A549 (cell line): Measurements from ENCODE around the gene MAFF. TPM values are rescaled to one million over a fixed set of nuclear protein-coding genes. Genes with fewer than 3 reads are reported as not detected.

Experiments used
- ATAC-seq, 2 experiments: fragments of 200-7000 bp in 1 of 2; fragments of >200 bp in 1 of 2; cut with Nextera tagmentation in 1 of 2; cut with Tn5 transposase in 1 of 2; 3 replicates each; pipeline versions ENCODE4 v1.8.0 to v1.9.1; 2018 to 2020; ENCODE audit warnings: mild to moderate bottlenecking in 1 of 2, moderate library complexity in 1 of 2
- CTCF ChIA-PET: fragments of 300-600 bp; sonication (Branson Sonifier 250); formaldehyde crosslinking; extraction: SDS; loops from one replicate; lab custom pipeline; 2021; ENCODE audit warnings: antibody characterized with exemption, inconsistent platforms; lab: Yijun Ruan, JAX
- POLR2A ChIA-PET: fragments of 350-600 bp; formaldehyde crosslinking; extraction: SDS; loops from one replicate; lab custom pipeline; 2021; ENCODE audit warnings: antibody characterized with exemption, inconsistent platforms; lab: Yijun Ruan, JAX
- DNase-seq, 2 experiments: peaks; one replicate each; pipeline versions ENCODE4 v3.0.0 to v3.0.0-alpha.2; 2011 to 2016; ENCODE audit warnings: low read depth in 1 of 2, low spot score in 1 of 2
- FAIRE-seq: peaks from 2 replicates; lab custom pipeline; 2011; peaks lifted over from hg19 to GRCh38; lab: Jason Lieb, UNC
- H3K27ac ChIP-seq, 2 experiments: fragments of >200 bp; sonication (Bioruptor Twin); formaldehyde crosslinking; 3 replicates each; pipeline ENCODE4 v1.5.1; 2016 to 2017
- H3K4me1 ChIP-seq: fragments of >200 bp; sonication (Bioruptor Twin); formaldehyde crosslinking; 3 replicates; pipeline ENCODE4 v1.6.1; 2016
- H3K4me2 ChIP-seq: fragments of >200 bp; sonication (Bioruptor Twin); formaldehyde crosslinking; 3 replicates; pipeline ENCODE4 v1.6.1; 2016
- H3K4me3 ChIP-seq: fragments of >200 bp; sonication (Bioruptor Twin); formaldehyde crosslinking; 3 replicates; pipeline ENCODE4 v1.5.1; 2016
- H3K9me3 ChIP-seq: fragments of >200 bp; sonication (Bioruptor Twin); formaldehyde crosslinking; 3 replicates; pipeline ENCODE4 v1.6.1; 2016
- BHLHE40 ChIP-seq: IDR thresholded peaks from 2 replicates; pipeline ENCODE4 v1.6.1; 2012; ENCODE audit warnings: low read depth, low read length, inconsistent platforms
- CBX2 ChIP-seq: fragments of 200-600 bp; sonication (generic); IDR thresholded peaks from 2 replicates; pipeline ENCODE4 v1.6.1; 2016; ENCODE audit warnings: low read depth, mild to moderate bottlenecking, borderline replicate concordance
- CBX8 ChIP-seq: fragments of 200-600 bp; sonication (generic); IDR thresholded peaks from 2 replicates; pipeline ENCODE4 v1.6.1; 2016
- CEBPB ChIP-seq, 2 experiments: fragments of >200 bp in 1 of 2; sonication (Bioruptor Twin) in 1 of 2; formaldehyde crosslinking in 1 of 2; IDR thresholded peaks; 2 replicates each; pipeline ENCODE4 v1.6.1; 2012 to 2016
- ESRRA ChIP-seq: fragments of 150-350 bp; IDR thresholded peaks from 2 replicates; pipeline ENCODE4 v1.6.1; 2014; ENCODE audit warnings: mild to moderate bottlenecking, low read length, borderline replicate concordance
- FOSB ChIP-seq: fragments of 250-450 bp; sonication (Bioruptor Pico); IDR thresholded peaks from 2 replicates; pipeline ENCODE4 v1.5.0; 2020; ENCODE audit warnings: mild to moderate bottlenecking, moderate library complexity
- FOXS1 ChIP-seq: fragments of 250-450 bp; sonication (Bioruptor Pico); IDR thresholded peaks from 2 replicates; pipeline ENCODE4 v1.5.0; 2020; ENCODE audit warnings: mild to moderate bottlenecking, moderate library complexity
- HMGXB4 ChIP-seq: fragments of 250-450 bp; sonication (Bioruptor Pico); IDR thresholded peaks from 2 replicates; pipeline ENCODE4 v1.5.0; 2021; ENCODE audit warnings: mild to moderate bottlenecking, moderate library complexity, borderline replicate concordance
- HOXB13 ChIP-seq: fragments of 250-450 bp; sonication (Bioruptor Pico); IDR thresholded peaks from 2 replicates; pipeline ENCODE4 v1.5.0; 2020; ENCODE audit warnings: low read depth, mild to moderate bottlenecking, moderate library complexity
- JUN ChIP-seq, 2 experiments: fragments of >200 bp; sonication (Bioruptor Twin); formaldehyde crosslinking; IDR thresholded peaks; 2 replicates in 1 of 2; 3 replicates in 1 of 2; pipeline ENCODE4 v1.6.1; 2016 to 2017
- KDM1A ChIP-seq: fragments of 200-600 bp; sonication (generic); IDR thresholded peaks from 2 replicates; pipeline ENCODE4 v1.6.1; 2016; ENCODE audit warnings: low read depth, mild to moderate bottlenecking
- NPAS2 ChIP-seq: fragments of 250-450 bp; sonication (Bioruptor Pico); IDR thresholded peaks from 2 replicates; pipeline ENCODE4 v1.8.0; 2022; ENCODE audit warnings: mild to moderate bottlenecking, moderate library complexity, borderline replicate concordance
- NR3C1 ChIP-seq: fragments of >200 bp; sonication (Bioruptor Twin); formaldehyde crosslinking; IDR thresholded peaks from 3 replicates; pipeline ENCODE4 v1.6.1; 2017
- RAD21 ChIP-seq, 2 experiments: fragments of >200 bp in 1 of 2; sonication (Bioruptor Twin) in 1 of 2; formaldehyde crosslinking in 1 of 2; IDR thresholded peaks in 1 of 2; conservative IDR thresholded peaks in 1 of 2; 2 replicates in 1 of 2; 3 replicates in 1 of 2; pipeline ENCODE4 v1.6.1; 2012 to 2018; ENCODE audit warnings: inconsistent platforms in 1 of 2
- RARB ChIP-seq: fragments of 250-450 bp; sonication (Bioruptor Pico); IDR thresholded peaks from 2 replicates; pipeline ENCODE4 v1.8.0; 2021; ENCODE audit warnings: mild to moderate bottlenecking, moderate library complexity
- TFCP2L1 ChIP-seq: fragments of 250-450 bp; sonication (Bioruptor Pico); IDR thresholded peaks from 2 replicates; pipeline ENCODE4 v1.5.0; 2021; ENCODE audit warnings: mild to moderate bottlenecking
- ZC3H11A ChIP-seq: fragments of 450-650 bp; IDR thresholded peaks from 2 replicates; pipeline ENCODE4 v1.6.1; 2014; ENCODE audit warnings: antibody characterized with exemption, mild to moderate bottlenecking
- WGBS: methylation state at CpG from one replicate; pipeline ENCODE4 v1.1.6; 2017; ENCODE audit errors: missing lambda C conversion rate; 5-methylcytosine and 5-hydroxymethylcytosine counted together
- polyA plus RNA-seq, 4 experiments: library from polyadenylated mRNA; depleted of rRNA in 3 of 4; stranded (reverse); fragments of >200 nt; fragmentation: RNase III in 1 of 4; extraction: RNeasy Plus Mini Kit Qiagen cat#74134 plus additional on column Dnase treatment in 1 of 4; gene quantifications; 2 replicates in 3 of 4; 3 replicates in 1 of 4; pipeline ENCODE4 v1.2.3, GENCODE V29; 2011 to 2017
- TF ChIP-seq, protein P1 (sequence below): IDR thresholded peaks from 2 replicates; pipeline ENCODE4 v1.6.1; 2012; ENCODE audit warnings: low read depth, borderline replicate concordance

The MAFF gene
- polyA plus RNA-seq, 2 of the 4 experiments (the other 2 are of a cell fraction) = 3.2 to 4.0 TPM

DNA sequence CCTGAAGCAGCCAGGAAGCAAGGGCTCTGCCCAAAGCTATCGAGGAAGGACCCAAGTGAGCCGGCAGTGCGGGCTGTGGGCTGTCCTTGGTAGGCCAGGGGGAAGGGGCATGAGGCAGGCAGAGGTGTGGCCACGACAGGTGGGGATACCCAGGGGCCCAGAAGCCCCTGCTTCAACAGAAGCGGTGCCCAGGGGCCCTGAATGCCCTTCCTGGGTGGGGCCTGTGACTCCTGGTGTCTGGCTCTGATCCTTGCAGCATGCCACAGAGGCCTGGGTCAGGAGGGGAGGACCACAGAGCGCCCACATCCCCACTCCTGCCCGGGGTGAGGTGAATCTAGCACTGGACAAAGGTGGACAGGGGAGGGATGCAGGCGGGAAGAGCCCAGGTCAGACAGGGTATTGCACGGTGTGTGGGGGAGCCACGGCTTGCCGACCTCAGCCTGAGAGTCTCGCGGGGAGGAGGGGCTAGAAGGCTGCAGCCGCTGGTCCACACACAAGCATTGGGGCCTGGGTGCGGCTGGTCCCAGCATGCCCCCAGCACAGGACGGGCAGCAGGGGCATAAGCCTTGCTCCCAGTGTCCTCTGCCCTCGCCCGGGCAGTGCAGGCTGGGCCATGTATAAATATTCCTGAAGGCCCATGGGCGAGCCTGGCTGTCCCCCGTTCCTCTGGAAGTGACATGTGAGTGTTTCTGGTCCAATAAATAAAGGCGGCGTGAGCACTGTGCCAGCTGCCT is 19.0 kb downstream of the MAFF start:
- H3K27ac ChIP-seq = peak overlapping the region; percentile 80 to 95
- H3K4me3 ChIP-seq = no peak overlapping the region
- H3K9me3 ChIP-seq = no peaks in the 10 kb centered on the region
- WGBS = 77% methylated on average over 11 of the region's 22 CpGs
- POLR2A ChIA-PET = no interaction called here
- DNase-seq (no peak), FAIRE-seq (no peak), ATAC-seq (peak in 1 of 2 experiments; percentile 2; a peak in 2 of 6 replicates)
- peaks cover 59% of the 10 kb centered on the region for H3K4me1 ChIP-seq
- CTCF ChIA-PET = interaction anchor here (1.1 to 1.5 kb wide), 2 partner anchors 8 to 118 kb away, joined by 3 to 5 read pairs; no protein-coding TSS in a partner anchor
- H3K4me2 ChIP-seq = no peak overlapping the region
- no peak for TF ChIP-seq TFCP2L1 (CRISPR knock-in tag)
- TF ChIP-seq RAD21 (conservative IDR thresholded peaks at IDR 0.05 in 1 of 2, IDR thresholded peaks at IDR 0.05 in 1 of 2) = no peak
- TF ChIP-seq HMGXB4 (CRISPR knock-in tag) = no peak
- TF ChIP-seq FOSB (CRISPR knock-in tag) = no peak
- TF ChIP-seq, protein P1, sequence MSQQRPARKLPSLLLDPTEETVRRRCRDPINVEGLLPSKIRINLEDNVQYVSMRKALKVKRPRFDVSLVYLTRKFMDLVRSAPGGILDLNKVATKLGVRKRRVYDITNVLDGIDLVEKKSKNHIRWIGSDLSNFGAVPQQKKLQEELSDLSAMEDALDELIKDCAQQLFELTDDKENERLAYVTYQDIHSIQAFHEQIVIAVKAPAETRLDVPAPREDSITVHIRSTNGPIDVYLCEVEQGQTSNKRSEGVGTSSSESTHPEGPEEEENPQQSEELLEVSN = no peak
- TF ChIP-seq NPAS2 = no peak
- no peak for TF ChIP-seq FOXS1
- no peak for TF ChIP-seq ZC3H11A
- no peak for TF ChIP-seq ESRRA
- no peak for TF ChIP-seq JUN (IDR thresholded peaks at IDR 0.05)
- no peak for TF ChIP-seq CEBPB (IDR thresholded peaks at IDR 0.05)
- TF ChIP-seq CBX8 = no peak
- no peak for TF ChIP-seq HOXB13 (CRISPR knock-in tag)
- no peak for TF ChIP-seq CBX2
- no peak for TF ChIP-seq BHLHE40

DNA sequence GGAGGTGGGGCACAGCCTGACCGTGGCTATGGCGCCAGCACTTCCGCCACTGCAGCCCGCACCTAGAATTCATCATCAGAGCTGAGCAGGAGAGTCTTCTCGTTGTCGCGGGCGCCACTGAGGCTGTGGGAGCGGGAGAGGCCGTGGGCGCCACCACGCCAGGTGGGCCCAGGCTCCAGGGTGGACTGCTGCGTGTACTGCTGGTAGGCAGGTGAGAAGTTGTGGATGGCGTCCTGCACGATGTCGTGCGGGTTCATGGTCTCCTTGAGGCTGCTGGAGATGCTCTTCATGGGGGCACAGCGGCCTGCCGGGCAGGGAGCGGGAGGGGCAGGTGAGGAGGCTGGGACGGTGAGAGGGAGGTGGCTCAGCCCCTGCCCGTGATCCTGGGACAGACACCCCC is 19.6 kb downstream of the MAFF start:
- Histone ChIP-seq H3K4me1 (peaks cover 59% of the 10 kb centered on the region), H3K4me3 (no peak overlapping the region), H3K9me3 (no peaks in the 10 kb centered on the region), H3K27ac (peak overlapping the region in 1 of 2 experiments; percentile 54; a peak in 3 of 6 replicates), H3K4me2 (no peak overlapping the region)
- no peak for ATAC-seq
- POLR2A ChIA-PET = no interaction called here
- TF ChIP-seq CEBPB (IDR thresholded peaks at IDR 0.05) (no peak), CBX2 (no peak), TFCP2L1 (CRISPR knock-in tag) (no peak), FOSB (CRISPR knock-in tag) (no peak), KDM1A (no peak), NR3C1 (no peak), HMGXB4 (CRISPR knock-in tag) (no peak), RARB (no peak)
- FAIRE-seq = no peak
- CTCF ChIA-PET = no interaction called here
- 78% methylated on average over 3 of the region's 22 CpGs for WGBS
- no peak for DNase-seq
